Stimulated activated CD8-positive, alpha-beta memory T cell treated with anti-CD3 and anti-CD28 coated beads, Interleukin-15, amount 100 ng/mL, for 4 hours (primary cell): Measurements from ENCODE around the gene COPG1.

ENCODE experiments used
- DNase-seq, 2 donors: peaks; one replicate each; pipeline ENCODE4 v3.0.0-alpha.2; 2020; ENCODE audit warnings: low read depth in 2 of 2

The COPG1 gene

DNA sequence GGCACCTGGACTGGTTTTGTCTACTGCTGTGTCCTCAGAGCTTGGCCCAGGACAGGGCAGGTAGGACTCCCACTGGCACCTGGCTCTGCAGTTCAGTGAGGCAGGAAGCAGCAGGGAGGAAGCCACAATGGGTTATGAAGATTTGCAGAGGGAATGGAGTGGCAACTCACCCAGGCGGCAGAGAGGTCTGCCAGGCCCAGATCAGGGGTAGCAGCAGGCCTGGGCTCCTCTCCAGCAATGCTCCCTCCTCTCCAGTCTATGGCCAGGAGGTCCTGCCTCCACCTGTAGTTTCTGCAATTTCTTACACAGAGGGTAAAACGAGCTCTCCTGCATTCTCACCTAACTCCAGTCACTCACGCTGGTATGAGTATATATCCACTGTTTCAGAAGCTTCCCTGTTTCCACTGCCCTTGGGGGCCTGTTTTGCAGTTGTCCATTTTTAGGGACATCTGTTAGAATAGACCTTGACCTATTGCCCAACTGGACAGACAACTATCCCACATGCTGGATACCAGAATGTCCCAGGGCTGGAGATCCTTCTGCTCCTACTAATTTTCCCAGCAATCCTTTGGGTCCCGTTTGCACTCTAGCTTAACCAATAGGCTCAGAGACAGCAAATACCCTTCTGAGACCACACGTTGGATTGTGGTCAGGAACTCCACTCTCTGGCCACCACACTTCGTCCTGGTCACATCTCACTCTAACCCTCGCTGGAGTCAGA lies 64.4 kb downstream of the COPG1 start:
- DNase-seq: no peak

GRCh38 chr3:129314386-129315222 lies 65.2 kb downstream of the COPG1 start:
- no peak for DNase-seq

- no peak for DNase-seq
These were observed 66.0 kb downstream of the COPG1 start for GRCh38 chr3:129315223-129315997.

- no peak for DNase-seq
These were observed 66.5 kb downstream of the COPG1 start for GRCh38 chr3:129315998-129316247.

GRCh38 chr3:129316248-129317013 lies 67.0 kb downstream of the COPG1 start:
- DNase-seq: peak; percentile 64 to 72

DNA sequence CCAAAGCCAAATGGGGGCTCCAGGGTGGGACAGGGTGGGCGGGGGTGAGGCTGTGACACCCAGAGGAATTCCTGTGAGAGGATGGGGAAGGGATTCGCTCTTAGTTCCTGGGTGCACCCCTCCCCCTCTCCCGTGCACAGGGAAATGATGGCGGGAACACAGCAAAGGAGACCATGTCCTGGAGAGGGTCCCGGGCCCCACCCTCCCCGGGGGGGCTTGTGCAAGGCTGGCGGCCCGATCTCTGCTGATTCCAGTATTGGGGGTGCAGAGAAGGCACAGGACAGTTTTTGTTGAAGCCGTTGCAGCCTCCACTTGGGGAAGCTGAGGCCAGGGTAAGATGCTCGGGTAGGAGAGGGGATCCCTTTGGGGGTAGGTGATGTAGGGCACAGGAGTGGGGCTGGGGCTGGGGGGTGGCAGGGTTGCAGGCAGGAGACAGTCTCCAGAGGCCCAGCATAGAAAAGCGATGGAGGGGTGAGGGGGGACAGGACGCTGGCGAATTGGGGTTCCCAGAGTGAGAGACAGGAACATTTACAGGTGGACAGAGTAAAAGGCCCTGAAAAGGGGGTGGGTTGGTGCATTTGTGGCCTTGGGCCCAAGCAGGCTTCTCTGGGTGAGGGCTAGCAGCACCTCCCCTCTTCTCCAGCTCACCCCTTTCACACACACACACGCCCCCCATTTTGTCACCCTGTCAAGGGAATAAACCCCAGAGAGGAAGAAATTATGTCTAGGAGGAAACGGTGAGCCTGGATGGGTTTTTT lies 67.8 kb downstream of the COPG1 start:
- DNase-seq: no peak

DNA sequence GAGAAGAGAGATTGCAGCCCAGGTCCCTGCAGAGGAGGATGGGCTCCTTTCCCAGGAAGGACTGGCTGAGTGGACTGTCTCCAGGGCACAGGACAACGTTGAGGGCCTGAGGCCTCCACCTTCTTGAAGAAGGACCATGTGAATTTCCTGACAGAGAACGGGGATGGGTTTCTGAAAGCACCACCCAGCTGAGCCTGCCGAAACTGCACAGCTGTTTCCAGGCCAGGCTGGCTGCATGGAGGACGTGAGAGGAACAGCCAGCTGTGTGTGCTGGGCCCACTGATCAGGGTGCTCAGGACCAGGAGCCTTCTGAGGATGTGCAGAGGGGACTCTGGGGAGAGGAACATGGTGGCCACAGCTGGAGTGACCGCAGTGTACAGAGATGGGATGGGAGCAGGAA lies 68.4 kb downstream of the COPG1 start:
- DNase-seq: no peak

- DNase-seq: no peak
These were observed 69.5 kb downstream of the COPG1 start for GRCh38 chr3:129318921-129319320.

GRCh38 chr3:129320261-129320660 lies 70.9 kb downstream of the COPG1 start:
- no peak for DNase-seq

DNA sequence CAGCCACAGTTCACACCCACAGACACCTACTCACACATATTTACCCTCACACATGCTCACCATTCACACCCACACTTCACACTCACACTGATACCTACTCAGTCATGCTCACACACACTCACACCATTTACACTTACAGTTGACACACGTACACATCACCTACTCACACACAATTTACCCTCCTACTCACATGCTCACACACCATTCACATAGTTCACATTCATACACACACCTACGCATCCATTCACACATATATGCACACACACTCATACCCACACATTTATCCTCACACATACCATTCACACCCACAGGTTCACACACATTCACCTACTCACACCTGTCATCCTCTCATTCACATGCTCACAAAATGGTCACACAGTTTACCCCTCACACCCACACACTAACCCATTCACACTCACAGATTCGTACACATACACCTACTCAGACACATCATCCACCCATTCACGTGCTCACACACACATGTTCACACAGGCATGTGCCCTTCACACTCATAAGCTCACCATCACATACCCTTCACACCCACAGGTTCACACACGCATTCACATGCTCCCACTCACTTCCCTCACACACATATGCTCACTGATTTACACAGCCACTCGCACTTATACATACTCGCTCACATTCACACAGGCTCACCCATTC lies 71.5 kb downstream of the COPG1 start:
- DNase-seq: no peak

- no peak for DNase-seq
These were observed 72.5 kb downstream of the COPG1 start for GRCh38 chr3:129321887-129322286.

- no peak for DNase-seq
These were observed 74.4 kb downstream of the COPG1 start for GRCh38 chr3:129323651-129324294.

DNA sequence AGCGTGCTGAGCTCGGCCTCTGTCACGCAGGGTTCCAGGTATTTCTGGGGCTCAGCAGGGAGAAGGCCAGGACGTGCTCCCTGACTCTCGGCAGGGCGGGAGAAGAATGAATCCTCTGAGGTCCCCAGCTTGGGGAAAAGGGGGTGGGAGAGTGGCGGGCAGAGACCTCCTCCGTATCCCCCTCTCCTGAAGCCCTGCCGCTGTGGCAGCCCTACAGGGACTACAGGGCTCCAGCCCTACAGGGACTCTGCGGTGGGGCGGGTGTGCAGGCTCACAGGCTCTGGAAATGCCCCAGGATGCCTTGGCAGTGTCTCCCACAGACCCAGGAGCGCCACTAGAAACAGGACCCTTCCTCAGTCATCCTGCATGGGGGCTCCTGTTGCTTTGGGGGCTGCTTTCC lies 75.4 kb downstream of the COPG1 start:
- no peak for DNase-seq

DNA sequence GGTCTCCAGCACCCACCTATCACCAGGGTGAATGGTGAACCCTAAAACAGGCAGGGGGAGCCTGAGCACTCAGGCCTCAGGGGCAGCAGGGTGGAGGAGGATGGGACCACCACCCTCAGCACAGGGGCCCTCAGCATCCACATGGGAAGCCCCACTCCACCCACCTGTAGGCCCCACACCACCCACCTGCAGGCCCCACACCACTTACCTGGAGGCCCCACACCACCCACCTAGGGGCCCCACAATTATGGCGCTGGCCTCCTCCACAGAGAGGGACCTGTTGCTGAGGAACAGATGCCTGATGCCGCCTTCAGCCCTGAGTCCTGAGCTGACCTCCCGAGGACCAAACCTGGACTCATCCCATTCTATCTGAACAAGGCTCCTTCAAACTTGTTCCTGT lies 76.0 kb downstream of the COPG1 start:
- no peak for DNase-seq

GRCh38 chr3:129326138-129326537 lies 76.7 kb downstream of the COPG1 start:
- DNase-seq: no peak

DNA sequence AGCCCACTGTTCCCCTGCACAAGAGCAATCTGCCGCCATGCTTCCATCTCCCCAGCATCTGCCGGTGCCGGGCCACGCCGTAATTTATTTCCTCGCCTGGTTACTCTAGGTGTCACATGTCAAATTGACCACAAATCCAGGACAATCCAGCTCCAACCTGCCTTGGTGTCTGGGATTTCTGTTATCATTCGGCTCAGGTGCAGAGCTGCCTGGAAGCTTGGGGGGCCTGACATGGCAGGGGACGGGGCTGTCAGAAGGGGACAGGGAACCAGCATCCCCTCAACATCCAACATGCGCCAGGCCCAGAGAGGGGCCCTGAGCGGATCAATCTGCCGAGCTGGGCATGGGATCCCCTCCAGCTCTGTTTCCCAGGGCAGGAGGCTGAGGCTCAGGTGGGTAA lies 77.2 kb downstream of the COPG1 start:
- DNase-seq: no peak
